DOHH2 (cell line): ENCODE results near the gene RUSF1.

Source experiments
- CTCF ChIP-seq: fragments of 200-600 bp; sonication (generic); IDR thresholded peaks from one replicate; pipeline ENCODE4 v1.5.1; 2014; ENCODE audit warnings: antibody characterized with exemption, mild to moderate bottlenecking, low read depth, low read length; ENCODE audit not compliant: poor library complexity, severe bottlenecking
- EZH2phosphoT487 ChIP-seq: fragments of 200-600 bp; sonication (generic); IDR thresholded peaks from 2 replicates; pipeline ENCODE4 v1.6.1; 2017; ENCODE audit warnings: borderline replicate concordance, mild to moderate bottlenecking, antibody characterized with exemption, low read length, moderate library complexity, mixed read lengths

GRCh38 chr16:31459687-31460581 lies 48.3 kb downstream of the RUSF1 start:
- TF ChIP-seq CTCF (no peak), EZH2phosphoT487 (no peak)
